K562 (cell line): ENCODE results near the gene KCNH2. TPM values are rescaled to one million over a fixed set of nuclear protein-coding genes. Genes with fewer than 3 reads are reported as not detected.

Experiments
- ATF1 ChIP-seq, 2 experiments: fragments of 450-650 bp in 1 of 2; IDR thresholded peaks; 2 replicates each; pipeline ENCODE4 v1.6.1; 2016; ENCODE audit warnings: missing compliant biosample characterization in 1 of 2, missing genetic modification characterization in 1 of 2
- ELF1 ChIP-seq: fragments of 200-800 bp; sonication (Bioruptor generic); IDR thresholded peaks from 2 replicates; pipeline ENCODE4 v1.6.1; 2016; ENCODE audit warnings: missing genetic modification characterization, missing compliant biosample characterization
- ETV5 ChIP-seq: sonication (generic); formaldehyde crosslinking; IDR thresholded peaks from 2 replicates; pipeline ENCODE4 v1.4.0; 2020; ENCODE audit warnings: low read depth, mild to moderate bottlenecking, missing genetic modification reagents
- EWSR1 ChIP-seq: fragments of 450-650 bp; IDR thresholded peaks from 2 replicates; pipeline ENCODE4 v1.6.1; 2018; ENCODE audit warnings: borderline replicate concordance, mild to moderate bottlenecking, low read depth, moderate library complexity; ENCODE audit not compliant: partially characterized antibody
- HDAC2 ChIP-seq: fragments of 450-650 bp; IDR thresholded peaks from 2 replicates; pipeline ENCODE4 v1.6.1; 2016; ENCODE audit warnings: mild to moderate bottlenecking
- HDAC8 ChIP-seq: fragments of 450-650 bp; IDR thresholded peaks from 2 replicates; pipeline ENCODE4 v1.6.1; 2016; ENCODE audit warnings: mild to moderate bottlenecking, missing genetic modification characterization, moderate library complexity, missing compliant biosample characterization
- LARP7 ChIP-seq: fragments of 450-650 bp; IDR thresholded peaks from 2 replicates; pipeline ENCODE4 v1.6.1; 2016
- MAZ ChIP-seq, 2 experiments: fragments of 450-650 bp in 1 of 2; sonication (generic) in 1 of 2; formaldehyde crosslinking; IDR thresholded peaks in 1 of 2; conservative IDR thresholded peaks in 1 of 2; 2 replicates each; pipeline versions ENCODE4 v1.4.0 to v1.5.0; 2020; ENCODE audit warnings: mild to moderate bottlenecking in 1 of 2, missing genetic modification reagents in 1 of 2
- MCM7 ChIP-seq, 2 experiments: fragments of 450-650 bp; IDR thresholded peaks; 2 replicates each; pipeline ENCODE4 v1.6.1; 2016 to 2018
- MTA3 ChIP-seq: fragments of 450-650 bp; formaldehyde crosslinking; IDR thresholded peaks from 2 replicates; pipeline ENCODE4 v1.6.1; 2017; ENCODE audit warnings: mild to moderate bottlenecking, borderline replicate concordance
- NR2C1 ChIP-seq, 2 experiments: fragments of 450-650 bp; IDR thresholded peaks; 2 replicates each; pipeline ENCODE4 v1.6.1; 2017; ENCODE audit warnings: mild to moderate bottlenecking in 2 of 2, antibody characterized with exemption in 1 of 2, inconsistent platforms in 1 of 2, missing compliant biosample characterization in 1 of 2, missing genetic modification characterization in 1 of 2
- WHSC1 ChIP-seq: IDR thresholded peaks from one replicate; pipeline ENCODE4 v1.6.1; 2012; ENCODE audit warnings: low read length, control low read depth, inconsistent platforms
- ZNF584 ChIP-seq: fragments of 200-800 bp; sonication (Bioruptor generic); IDR thresholded peaks from 2 replicates; pipeline ENCODE4 v1.6.1; 2016; ENCODE audit warnings: low read depth, mild to moderate bottlenecking, missing genetic modification characterization, missing compliant biosample characterization
- ZNF668 ChIP-seq: fragments of 250-450 bp; sonication (Bioruptor Pico); IDR thresholded peaks from 2 replicates; pipeline ENCODE4 v1.8.0; 2022; ENCODE audit warnings: mild to moderate bottlenecking, inconsistent platforms
- polyA plus RNA-seq, 8 experiments: library from polyadenylated mRNA; depleted of rRNA in 4 of 8; stranded (reverse) in 5 of 8; unstranded in 3 of 8; fragments of >200 nt; fragmentation: Nextera tagmentation in 2 of 8; fragmentation: Illumina TruSeq in 1 of 8; extraction: Ambion mirVana in 2 of 8; extraction: Trizol in 1 of 8; gene quantifications; 2 replicates each; pipeline versions ENCODE4 v1.2.1 to v1.2.3, GENCODE V29; 2011 to 2014; ENCODE audit warnings: inconsistent platforms in 1 of 8, missing spikeins in 1 of 8
- total RNA-seq, 7 experiments: library from RNA; depleted of rRNA in 6 of 7; stranded (reverse); fragments of >200 nt in 6 of 7; fragmentation: Illumina TruSeq in 2 of 7; extraction: Trizol in 2 of 7; gene quantifications; 2 replicates each; pipeline versions ENCODE4 v1.2.1 to v1.2.3, GENCODE V29; 2011 to 2021; ENCODE audit warnings: low replicate concordance in 1 of 7
- TF ChIP-seq, protein P1 (sequence below): sonication (generic); formaldehyde crosslinking; IDR thresholded peaks from 2 replicates; pipeline ENCODE4 v1.8.0; 2022; ENCODE audit warnings: mild to moderate bottlenecking, missing genetic modification reagents, borderline replicate concordance
- TF ChIP-seq, protein P2 (sequence below): sonication (generic); formaldehyde crosslinking; IDR thresholded peaks from 2 replicates; pipeline ENCODE4 v1.9.0; 2022; ENCODE audit warnings: mild to moderate bottlenecking, missing genetic modification reagents
- TF ChIP-seq, protein P3 (sequence below): fragments of 450-650 bp; IDR thresholded peaks from 2 replicates; pipeline ENCODE4 v1.6.1; 2018; ENCODE audit warnings: mild to moderate bottlenecking, low read depth; ENCODE audit not compliant: partially characterized antibody
- TF ChIP-seq, protein P4 (sequence below), 3 experiments: fragments of 200-800 bp in 1 of 3; fragments of 250-450 bp in 1 of 3; fragments of 450-650 bp in 1 of 3; sonication (Bioruptor Pico) in 1 of 3; sonication (Bioruptor generic) in 1 of 3; formaldehyde crosslinking in 1 of 3; IDR thresholded peaks; 2 replicates each; pipeline versions ENCODE4 v1.6.1 to v1.8.0; 2016 to 2022; ENCODE audit warnings: mild to moderate bottlenecking in 2 of 3, missing genetic modification characterization in 2 of 3, missing compliant biosample characterization in 1 of 3, moderate library complexity in 1 of 3

The KCNH2 gene
- total and polyA plus RNA-seq, 9 of the 15 experiments (the other 6 are each of a cell fraction or from before 2014, with no cell fraction given), result 18.1 to 368 (median 218) TPM

DNA sequence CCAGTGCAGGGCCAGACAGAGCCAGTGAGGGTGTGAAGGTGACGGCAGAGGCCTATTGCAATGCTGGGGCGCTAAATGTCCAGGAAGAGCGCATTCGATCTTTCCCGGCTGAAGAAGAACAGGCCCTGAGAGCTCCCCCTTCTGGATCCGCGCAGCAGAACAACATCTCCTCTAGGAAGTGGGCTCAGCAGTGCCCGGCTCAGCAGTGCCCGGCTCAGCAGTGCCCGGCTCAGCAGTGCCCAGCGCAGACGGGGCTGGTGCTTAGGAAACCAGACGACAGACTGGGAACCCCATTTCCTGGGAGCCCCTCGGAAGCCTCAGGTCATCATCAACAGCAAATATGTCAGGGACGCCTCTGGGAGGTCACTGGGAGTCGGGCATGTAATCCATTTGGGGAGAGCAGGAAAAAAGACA, 8.0 kb upstream of the KCNH2 start (continued):
- TF ChIP-seq ELF1 (tag), result peak; percentile 80
- TF ChIP-seq, protein P1, sequence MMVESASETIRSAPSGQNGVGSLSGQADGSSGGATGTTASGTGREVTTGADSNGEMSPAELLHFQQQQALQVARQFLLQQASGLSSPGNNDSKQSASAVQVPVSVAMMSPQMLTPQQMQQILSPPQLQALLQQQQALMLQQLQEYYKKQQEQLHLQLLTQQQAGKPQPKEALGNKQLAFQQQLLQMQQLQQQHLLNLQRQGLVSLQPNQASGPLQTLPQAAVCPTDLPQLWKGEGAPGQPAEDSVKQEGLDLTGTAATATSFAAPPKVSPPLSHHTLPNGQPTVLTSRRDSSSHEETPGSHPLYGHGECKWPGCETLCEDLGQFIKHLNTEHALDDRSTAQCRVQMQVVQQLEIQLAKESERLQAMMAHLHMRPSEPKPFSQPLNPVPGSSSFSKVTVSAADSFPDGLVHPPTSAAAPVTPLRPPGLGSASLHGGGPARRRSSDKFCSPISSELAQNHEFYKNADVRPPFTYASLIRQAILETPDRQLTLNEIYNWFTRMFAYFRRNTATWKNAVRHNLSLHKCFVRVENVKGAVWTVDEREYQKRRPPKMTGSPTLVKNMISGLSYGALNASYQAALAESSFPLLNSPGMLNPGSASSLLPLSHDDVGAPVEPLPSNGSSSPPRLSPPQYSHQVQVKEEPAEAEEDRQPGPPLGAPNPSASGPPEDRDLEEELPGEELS, result no peak
- no peak for TF ChIP-seq ETV5 (CRISPR knock-in tag)
- no peak for TF ChIP-seq ATF1 (CRISPR knock-in tag; IDR thresholded peaks at IDR 0.05)
- TF ChIP-seq ATF1 (tag; IDR thresholded peaks at IDR 0.05), result peak; percentile 16; the same call in 1 of the 2 replicates
- no peak for TF ChIP-seq MCM7 (IDR thresholded peaks at IDR 0.05)
- TF ChIP-seq, protein P2, sequence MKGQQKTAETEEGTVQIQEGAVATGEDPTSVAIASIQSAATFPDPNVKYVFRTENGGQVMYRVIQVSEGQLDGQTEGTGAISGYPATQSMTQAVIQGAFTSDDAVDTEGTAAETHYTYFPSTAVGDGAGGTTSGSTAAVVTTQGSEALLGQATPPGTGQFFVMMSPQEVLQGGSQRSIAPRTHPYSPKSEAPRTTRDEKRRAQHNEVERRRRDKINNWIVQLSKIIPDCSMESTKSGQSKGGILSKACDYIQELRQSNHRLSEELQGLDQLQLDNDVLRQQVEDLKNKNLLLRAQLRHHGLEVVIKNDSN (CRISPR knock-in tag), result no peak
- no peak for TF ChIP-seq EWSR1
- TF ChIP-seq ZNF584, result no peak
- TF ChIP-seq HDAC8 (tag), result no peak
- no peak for TF ChIP-seq LARP7
- no peak for TF ChIP-seq ZNF668
- no peak for TF ChIP-seq NR2C1 (IDR thresholded peaks at IDR 0.05)
- no peak for TF ChIP-seq NR2C1 (tag; IDR thresholded peaks at IDR 0.05)
- TF ChIP-seq MAZ (CRISPR knock-in tag; conservative IDR thresholded peaks at IDR 0.05 in 1 of 2, IDR thresholded peaks at IDR 0.05 in 1 of 2), result peak in 1 of 2 experiments; percentile 51; a peak in 1 of 4 replicates
- TF ChIP-seq, protein P3, sequence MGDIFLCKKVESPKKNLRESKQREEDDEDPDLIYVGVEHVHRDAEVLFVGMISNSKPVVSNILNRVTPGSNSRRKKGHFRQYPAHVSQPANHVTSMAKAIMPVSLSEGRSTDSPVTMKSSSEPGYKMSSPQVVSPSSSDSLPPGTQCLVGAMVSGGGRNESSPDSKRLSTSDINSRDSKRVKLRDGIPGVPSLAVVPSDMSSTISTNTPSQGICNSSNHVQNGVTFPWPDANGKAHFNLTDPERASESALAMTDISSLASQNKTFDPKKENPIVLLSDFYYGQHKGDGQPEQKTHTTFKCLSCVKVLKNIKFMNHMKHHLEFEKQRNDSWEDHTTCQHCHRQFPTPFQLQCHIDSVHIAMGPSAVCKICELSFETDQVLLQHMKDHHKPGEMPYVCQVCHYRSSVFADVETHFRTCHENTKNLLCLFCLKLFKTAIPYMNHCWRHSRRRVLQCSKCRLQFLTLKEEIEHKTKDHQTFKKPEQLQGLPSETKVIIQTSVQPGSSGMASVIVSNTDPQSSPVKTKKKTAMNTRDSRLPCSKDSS, result no peak
- no peak for TF ChIP-seq WHSC1
- TF ChIP-seq HDAC2, result no peak
- peak; percentile 28; the same call in 1 of the 2 replicates for TF ChIP-seq MTA3
- TF ChIP-seq, protein P4, sequence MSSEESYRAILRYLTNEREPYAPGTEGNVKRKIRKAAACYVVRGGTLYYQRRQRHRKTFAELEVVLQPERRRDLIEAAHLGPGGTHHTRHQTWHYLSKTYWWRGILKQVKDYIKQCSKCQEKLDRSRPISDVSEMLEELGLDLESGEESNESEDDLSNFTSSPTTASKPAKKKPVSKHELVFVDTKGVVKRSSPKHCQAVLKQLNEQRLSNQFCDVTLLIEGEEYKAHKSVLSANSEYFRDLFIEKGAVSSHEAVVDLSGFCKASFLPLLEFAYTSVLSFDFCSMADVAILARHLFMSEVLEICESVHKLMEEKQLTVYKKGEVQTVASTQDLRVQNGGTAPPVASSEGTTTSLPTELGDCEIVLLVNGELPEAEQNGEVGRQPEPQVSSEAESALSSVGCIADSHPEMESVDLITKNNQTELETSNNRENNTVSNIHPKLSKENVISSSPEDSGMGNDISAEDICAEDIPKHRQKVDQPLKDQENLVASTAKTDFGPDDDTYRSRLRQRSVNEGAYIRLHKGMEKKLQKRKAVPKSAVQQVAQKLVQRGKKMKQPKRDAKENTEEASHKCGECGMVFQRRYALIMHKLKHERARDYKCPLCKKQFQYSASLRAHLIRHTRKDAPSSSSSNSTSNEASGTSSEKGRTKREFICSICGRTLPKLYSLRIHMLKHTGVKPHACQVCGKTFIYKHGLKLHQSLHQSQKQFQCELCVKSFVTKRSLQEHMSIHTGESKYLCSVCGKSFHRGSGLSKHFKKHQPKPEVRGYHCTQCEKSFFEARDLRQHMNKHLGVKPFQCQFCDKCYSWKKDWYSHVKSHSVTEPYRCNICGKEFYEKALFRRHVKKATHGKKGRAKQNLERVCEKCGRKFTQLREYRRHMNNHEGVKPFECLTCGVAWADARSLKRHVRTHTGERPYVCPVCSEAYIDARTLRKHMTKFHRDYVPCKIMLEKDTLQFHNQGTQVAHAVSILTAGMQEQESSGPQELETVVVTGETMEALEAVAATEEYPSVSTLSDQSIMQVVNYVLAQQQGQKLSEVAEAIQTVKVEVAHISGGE (CRISPR knock-in tag; IDR thresholded peaks at IDR 0.05), result no peak
